Left ventricle myocardium superior (tissue), 1 donor: ENCODE measurements around the gene RSRC1. TPM values are rescaled to one million over a fixed set of nuclear protein-coding genes. Genes with fewer than 3 reads are reported as not detected.
A peak's percentile ranks its signal among the peaks of the same experiment; 100 is the strongest.
"Not testable (repeated sequence)": the region's sequence is repeated elsewhere in the genome, so short reads cannot be mapped to it uniquely, and the experiment has no call there.

Source experiments
- ATAC-seq: fragments of 200-7000 bp; cut with Tn5 transposase; one replicate; pipeline ENCODE4 v1.9.1; 2020; ENCODE audit warnings: mild to moderate bottlenecking, moderate library complexity
- DNase-seq: peaks from one replicate; pipeline ENCODE4 v3.0.0-alpha.2; 2020
- intact Hi-C: fragments of 100-400 bp; cut with micrococcal nuclease; formaldehyde crosslinking; loops from one replicate; pipeline ENCODE4 v1.11.0; 2022
- total RNA-seq: library from RNA; stranded (reverse); fragmentation: NEBNext Ultra II Directional; extraction: Animal tissue kit (Norgen Biotek cat#: 25700); gene quantifications from one replicate; pipeline ENCODE4 v1.2.1, GENCODE V29; 2021
- donor health status: DM: no; HTN: yes; CAD: no; lungs with severe emphysema.

RSRC1 gene
- total RNA-seq, 1 donor from 2014 or later: 20.6 TPM

- intact Hi-C loops: no loop called here
- DNase-seq: no peak
- ATAC-seq: no peak
Observed at GRCh38 chr3:158120330-158120729, 10.4 kb downstream of the RSRC1 start.

- DNase-seq (no peak), ATAC-seq (no peak)
- intact Hi-C loops: no loop called here
Observed at GRCh38 chr3:158121295-158121694, 11.4 kb downstream of the RSRC1 start.

GRCh38 chr3:158122721-158123120 lies 12.8 kb downstream of the RSRC1 start:
- DNase-seq, ATAC-seq, intact Hi-C loops: not testable (repeated sequence)

- intact Hi-C loops: no loop called here
- ATAC-seq (no peak), DNase-seq (no peak)
Observed at GRCh38 chr3:158127250-158128219, 17.6 kb downstream of the RSRC1 start.

- DNase-seq (no peak), ATAC-seq (no peak)
- intact Hi-C loops: no loop called here
Observed at GRCh38 chr3:158128755-158129154, 18.9 kb downstream of the RSRC1 start.

- no peak for ATAC-seq
- intact Hi-C loops: no loop called here
- no peak for DNase-seq
Observed at GRCh38 chr3:158134363-158134762, 24.5 kb downstream of the RSRC1 start.

- ATAC-seq: no peak
- intact Hi-C loops: no loop called here
Observed at GRCh38 chr3:158140396-158140795, 30.5 kb downstream of the RSRC1 start.

GRCh38 chr3:158148218-158148617 lies 38.3 kb downstream of the RSRC1 start:
- DNase-seq (no peak), ATAC-seq (no peak)
- intact Hi-C loops: no loop called here

More at GRCh38 chr3:158140396-158140795, 30.5 kb downstream of the RSRC1 start:
- DNase-seq: no peak

- intact Hi-C loops: no loop called here
- DNase-seq (no peak), ATAC-seq (peak; percentile 69)
Observed at GRCh38 chr3:158152186-158152585, 42.3 kb downstream of the RSRC1 start.

- intact Hi-C loops: no loop called here
- ATAC-seq (no peak), DNase-seq (no peak)
Observed at GRCh38 chr3:158158969-158159368, 49.1 kb downstream of the RSRC1 start.

- DNase-seq (no peak), ATAC-seq (no peak)
- intact Hi-C loops: no loop called here
Observed at GRCh38 chr3:158159714-158160113, 49.8 kb downstream of the RSRC1 start.

GRCh38 chr3:158160958-158161357 lies 51.1 kb downstream of the RSRC1 start:
- ATAC-seq (no peak), DNase-seq (no peak)
- intact Hi-C loops: no loop called here

- intact Hi-C loops: no loop called here
- ATAC-seq (no peak), DNase-seq (no peak)
Observed at GRCh38 chr3:158165141-158165655, 55.3 kb downstream of the RSRC1 start.

GRCh38 chr3:158165730-158166129 lies 55.8 kb downstream of the RSRC1 start:
- ATAC-seq (no peak), DNase-seq (no peak)
- intact Hi-C loops: no loop called here

- ATAC-seq (no peak), DNase-seq (no peak)
- intact Hi-C loops: no loop called here
Observed at GRCh38 chr3:158166223-158166622, 56.3 kb downstream of the RSRC1 start.

- ATAC-seq: no peak
- intact Hi-C loops: no loop called here
- DNase-seq: no peak
Observed at GRCh38 chr3:158167737-158168557, 58.1 kb downstream of the RSRC1 start.

- ATAC-seq (no peak), DNase-seq (no peak)
- intact Hi-C loops: no loop called here
Observed at GRCh38 chr3:158169091-158169491, 59.2 kb downstream of the RSRC1 start.

- DNase-seq (no peak), ATAC-seq (no peak)
- intact Hi-C loops: no loop called here
Observed at GRCh38 chr3:158181096-158181495, 71.2 kb downstream of the RSRC1 start.

GRCh38 chr3:158185711-158186110 lies 75.8 kb downstream of the RSRC1 start:
- no peak for ATAC-seq

GRCh38 chr3:158200955-158201354 lies 91.1 kb downstream of the RSRC1 start:
- no peak for ATAC-seq
- intact Hi-C loops: no loop called here
- DNase-seq: no peak

More at GRCh38 chr3:158185711-158186110, 75.8 kb downstream of the RSRC1 start:
- no peak for DNase-seq
- intact Hi-C loops: no loop called here
